Measurements from ENCODE around the gene CXCL10. TPM values are rescaled to one million over a fixed set of nuclear protein-coding genes. Genes with fewer than 3 reads are reported as not detected.
"Not testable (repeated sequence)": the region's sequence is repeated elsewhere in the genome, so short reads cannot be mapped to it uniquely, and the experiment has no call there.

CXCL10 gene
- total and polyA plus RNA-seq, 12 donors: 0.28 to 41.4 (median 1.4) TPM; not detected in 1

GRCh38 chr4:76000279-76000678, 23.0 kb downstream of the CXCL10 start:
- 61 to 80% (median 70%) methylated on average over 1 of the region's 1 CpG for WGBS, 4 donors
- H3K27ac ChIP-seq: no peak overlapping the region
- H3K4me1 ChIP-seq (replicated peaks in 1 of 2): no peaks in the 10 kb centered on the region

GRCh38 chr4:75998525-75999147, 24.7 kb downstream of the CXCL10 start:
- H3K36me3 ChIP-seq (replicated peaks in 1 of 2); H3K27ac ChIP-seq; H3K4me3 ChIP-seq; H3K27me3 ChIP-seq; H3K9me3 ChIP-seq (replicated peaks in 1 of 3); DNase-seq; H3K4me1 ChIP-seq (replicated peaks in 1 of 2): not testable (repeated sequence)
- 75 to 92% (median 79%) methylated on average over 2 of the region's 2 CpGs for WGBS, 4 donors
- intact Hi-C loops (cut with DNase I): loop anchor here in 1 of 2 donors (5.0 kb wide), 1 partner anchor 69 kb away; no protein-coding TSS in a partner anchor

More at GRCh38 chr4:76000279-76000678, 23.0 kb downstream of the CXCL10 start:
- H3K36me3 ChIP-seq (replicated peaks in 1 of 2): no peaks in the 10 kb centered on the region
- no peak for DNase-seq
- H3K4me3 ChIP-seq: no peak overlapping the region
- intact Hi-C loops (cut with DNase I): no loop called here
- no peak for TF ChIP-seq CTCF (IDR thresholded peaks at IDR 0.05)
- TF ChIP-seq POLR2A (IDR thresholded peaks at IDR 0.05): no peak
- H3K27me3 ChIP-seq: no peaks in the 10 kb centered on the region
- H3K9me3 ChIP-seq (replicated peaks in 1 of 3): no peaks in the 10 kb centered on the region

GRCh38 chr4:75997946-75998345, 25.4 kb downstream of the CXCL10 start:
- WGBS, 4 donors: 69 to 91% (median 84%) methylated on average over 2 of the region's 2 CpGs
- TF ChIP-seq CTCF (IDR thresholded peaks at IDR 0.05): no peak
- TF ChIP-seq POLR2A (IDR thresholded peaks at IDR 0.05): no peak
- H3K36me3 ChIP-seq (replicated peaks in 1 of 2): no peaks in the 10 kb centered on the region
- no peaks in the 10 kb centered on the region for H3K27me3 ChIP-seq
- no peaks in the 10 kb centered on the region for H3K4me1 ChIP-seq (replicated peaks in 1 of 2)
- H3K4me3 ChIP-seq: no peak overlapping the region
- no peaks in the 10 kb centered on the region for H3K9me3 ChIP-seq (replicated peaks in 1 of 3)
- H3K27ac ChIP-seq: no peak overlapping the region
- no peak for DNase-seq
- intact Hi-C loops (cut with DNase I): loop anchor here in 1 of 2 donors (5.0 kb wide), 1 partner anchor 69 kb away; no protein-coding TSS in a partner anchor

- no peaks in the 10 kb centered on the region for H3K4me1 ChIP-seq (replicated peaks in 1 of 2)
- intact Hi-C loops (cut with DNase I): loop anchor here in 1 of 2 donors (5.0 kb wide), 1 partner anchor 70 kb away; no protein-coding TSS in a partner anchor
- WGBS, 4 donors: 64 to 78% (median 71%) methylated on average over 1 of the region's 1 CpG
- H3K4me3 ChIP-seq: no peak overlapping the region
- no peaks in the 10 kb centered on the region for H3K36me3 ChIP-seq (replicated peaks in 1 of 2)
- no peak for DNase-seq
- H3K27ac ChIP-seq: no peak overlapping the region
- TF ChIP-seq CTCF (IDR thresholded peaks at IDR 0.05) (no peak), POLR2A (IDR thresholded peaks at IDR 0.05) (no peak)
- no peaks in the 10 kb centered on the region for H3K9me3 ChIP-seq (replicated peaks in 1 of 3)
- no peaks in the 10 kb centered on the region for H3K27me3 ChIP-seq
Observed at GRCh38 chr4:75997081-75997480, 26.2 kb downstream of the CXCL10 start.

- Histone ChIP-seq H3K4me1 (replicated peaks in 1 of 2) (no peaks in the 10 kb centered on the region), H3K27ac (no peak overlapping the region), H3K4me3 (no peak overlapping the region), H3K36me3 (replicated peaks in 1 of 2) (no peaks in the 10 kb centered on the region), H3K27me3 (no peaks in the 10 kb centered on the region), H3K9me3 (replicated peaks in 1 of 3) (no peaks in the 10 kb centered on the region)
- 6 to 8% (median 7%) methylated on average over 5 of the region's 5 CpGs for WGBS, 4 donors
- intact Hi-C loops (cut with DNase I): loop anchor here in 1 of 2 donors (5.0 kb wide), 1 partner anchor 72 kb away; no protein-coding TSS in a partner anchor
- TF ChIP-seq POLR2A (IDR thresholded peaks at IDR 0.05) (no peak), CTCF (IDR thresholded peaks at IDR 0.05) (peak; percentile 51 to 77 (median 64))
- no peak for DNase-seq
Observed at GRCh38 chr4:75995727-75996126, 27.6 kb downstream of the CXCL10 start.
